ENCODE measurements around the gene NDRG3.
A peak's percentile ranks its signal among the peaks of the same experiment; 100 is the strongest.
"Not testable (repeated sequence)": the region's sequence is repeated elsewhere in the genome, so short reads cannot be mapped to it uniquely, and the experiment has no call there.

Gene NDRG3

DNA sequence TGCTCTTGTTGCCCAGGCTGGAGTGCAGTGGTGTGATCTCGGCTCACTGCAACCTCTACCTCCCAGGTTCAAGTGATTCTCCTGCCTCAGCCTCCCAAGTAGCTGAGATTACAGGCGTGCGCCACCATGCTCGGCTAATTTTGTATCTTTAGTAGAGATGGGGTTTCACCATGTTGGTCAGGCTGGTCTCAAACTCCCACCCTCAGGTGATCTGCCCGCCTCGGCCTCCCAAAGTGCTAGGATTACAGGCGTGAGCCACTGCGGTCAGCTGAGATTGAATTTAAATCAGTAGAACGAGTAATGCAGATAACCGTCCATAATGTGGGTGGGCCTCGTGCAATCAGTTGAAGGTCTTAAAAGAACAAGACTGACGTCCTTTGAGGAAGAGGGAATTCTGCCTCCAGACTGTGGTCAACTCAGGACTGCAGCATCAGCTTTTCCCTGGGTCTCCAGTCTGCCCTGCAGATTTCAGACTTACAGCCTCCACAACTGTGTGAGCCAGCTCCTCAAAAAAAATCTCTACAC lies 107.0 kb downstream of the NDRG3 start:
- not testable (repeated sequence) for DNase-seq

DNA sequence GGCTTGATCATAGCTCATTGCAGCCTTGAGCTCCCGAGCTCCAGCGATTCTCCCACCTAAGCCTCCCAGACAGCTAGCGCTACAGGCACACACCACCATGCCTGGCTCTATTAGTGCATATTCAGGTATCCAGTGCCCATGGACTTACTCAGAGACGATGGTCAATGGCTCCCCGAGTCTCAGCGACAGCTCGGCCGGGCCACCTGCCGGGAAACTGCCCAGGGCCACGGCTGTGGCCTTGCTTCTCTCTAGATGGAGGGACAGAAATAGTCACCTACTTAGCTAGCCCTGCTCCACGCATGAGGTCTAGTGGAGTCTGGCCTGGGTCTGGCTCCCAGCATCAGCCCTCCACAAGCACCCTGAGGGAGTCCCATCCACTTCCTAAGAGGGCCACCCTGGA lies 111.5 kb downstream of the NDRG3 start:
- no peak for DNase-seq

DNA sequence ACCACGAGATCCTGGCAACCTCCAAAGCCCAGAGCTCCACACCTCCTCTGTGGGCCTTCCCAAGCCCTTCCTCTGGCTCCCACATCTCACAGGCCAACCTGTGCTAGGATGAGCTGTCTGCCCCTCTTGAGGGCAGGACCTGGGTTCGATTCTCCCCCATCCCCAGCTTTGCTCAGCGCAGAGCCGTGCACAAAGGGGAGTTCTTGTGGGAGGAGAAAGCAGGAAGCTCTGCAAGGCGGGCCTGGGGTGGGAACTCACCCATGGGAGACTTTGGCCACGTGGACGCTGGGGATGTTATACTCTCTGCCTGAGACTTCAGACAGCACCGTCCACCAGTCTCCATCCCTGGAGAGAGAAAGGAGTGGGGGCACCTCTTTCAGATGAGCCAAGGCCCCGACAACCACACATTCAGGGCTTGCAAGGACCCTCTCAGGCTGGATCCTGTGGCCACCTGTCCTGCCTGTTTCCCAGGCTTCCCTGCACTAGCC lies 112.6 kb downstream of the NDRG3 start:
- DNase-seq: no peak

DNA sequence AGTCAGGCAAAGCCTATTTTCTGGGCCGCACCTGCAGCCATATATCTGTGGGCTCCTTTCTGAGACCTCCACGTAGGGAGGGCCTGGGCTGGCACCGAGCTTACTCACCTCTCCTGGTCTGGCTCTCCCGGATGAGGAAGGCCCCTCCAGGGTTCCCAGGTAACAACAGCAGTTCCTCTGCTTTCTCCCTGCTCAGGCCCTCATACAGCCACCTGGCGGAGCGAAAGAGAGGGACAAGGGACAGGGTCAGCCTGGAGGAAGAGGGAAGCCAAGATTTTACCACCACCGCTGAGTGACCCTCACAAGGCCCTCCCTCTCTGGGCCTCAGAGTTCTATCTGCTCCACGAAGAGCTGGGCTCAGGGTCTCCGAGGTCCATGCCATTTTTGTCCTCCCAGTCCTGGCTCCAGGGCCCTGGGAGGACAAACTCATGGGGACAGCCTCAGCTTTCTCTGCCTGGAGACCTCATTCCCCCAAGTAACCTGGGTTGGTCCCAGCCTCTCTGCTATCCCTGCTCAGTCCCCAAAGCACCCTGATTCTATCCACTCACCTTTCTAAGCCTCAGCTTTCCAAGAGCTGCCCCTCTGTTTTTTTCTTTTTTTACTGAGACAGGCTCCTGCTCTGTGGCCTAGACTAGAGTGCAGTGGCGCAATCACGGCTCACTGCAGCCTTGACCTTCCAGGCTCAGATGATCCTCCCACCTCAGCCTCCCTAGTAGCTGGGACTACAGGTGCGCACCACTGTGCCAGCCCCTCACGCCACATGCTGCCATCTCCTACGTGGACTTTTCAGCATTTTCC lies 113.2 kb downstream of the NDRG3 start:
- DNase-seq: no peak

DNA sequence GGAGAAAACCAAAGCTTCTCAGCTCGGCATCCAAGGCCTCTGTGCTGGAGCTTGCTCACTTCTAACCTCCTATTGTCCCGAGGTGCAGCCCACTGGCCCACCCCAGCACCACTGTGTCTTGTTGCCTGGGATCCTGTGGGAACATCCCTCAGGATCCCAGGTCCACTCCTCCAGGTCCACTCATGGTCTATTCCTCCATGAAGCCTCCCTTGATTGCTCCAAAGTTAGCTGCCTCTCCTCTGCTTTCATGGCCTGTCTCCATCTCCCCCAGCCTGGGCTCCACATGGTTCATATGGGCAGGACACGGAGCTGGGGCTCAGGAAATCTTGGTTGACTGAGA lies 113.8 kb downstream of the NDRG3 start:
- no peak for DNase-seq

DNA sequence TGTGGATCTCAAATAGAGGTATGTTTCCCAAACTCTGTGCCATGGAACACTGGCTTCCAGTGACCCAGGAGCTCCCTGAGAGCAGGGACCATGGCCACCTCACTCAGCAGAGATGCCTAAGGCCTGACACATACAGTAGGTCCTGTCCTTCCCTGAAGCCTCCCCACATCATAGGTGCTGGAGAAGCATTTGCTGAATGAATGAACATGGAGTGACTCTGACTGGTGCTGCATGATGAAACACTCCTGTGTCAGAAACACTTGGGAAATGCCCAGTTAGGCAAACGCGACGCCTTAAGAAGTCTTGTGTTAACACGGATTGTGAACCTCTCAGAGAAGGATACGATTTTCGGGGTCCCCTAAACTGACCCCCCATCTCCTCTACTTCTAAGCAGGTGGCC lies 114.2 kb downstream of the NDRG3 start:
- DNase-seq: no peak

DNA sequence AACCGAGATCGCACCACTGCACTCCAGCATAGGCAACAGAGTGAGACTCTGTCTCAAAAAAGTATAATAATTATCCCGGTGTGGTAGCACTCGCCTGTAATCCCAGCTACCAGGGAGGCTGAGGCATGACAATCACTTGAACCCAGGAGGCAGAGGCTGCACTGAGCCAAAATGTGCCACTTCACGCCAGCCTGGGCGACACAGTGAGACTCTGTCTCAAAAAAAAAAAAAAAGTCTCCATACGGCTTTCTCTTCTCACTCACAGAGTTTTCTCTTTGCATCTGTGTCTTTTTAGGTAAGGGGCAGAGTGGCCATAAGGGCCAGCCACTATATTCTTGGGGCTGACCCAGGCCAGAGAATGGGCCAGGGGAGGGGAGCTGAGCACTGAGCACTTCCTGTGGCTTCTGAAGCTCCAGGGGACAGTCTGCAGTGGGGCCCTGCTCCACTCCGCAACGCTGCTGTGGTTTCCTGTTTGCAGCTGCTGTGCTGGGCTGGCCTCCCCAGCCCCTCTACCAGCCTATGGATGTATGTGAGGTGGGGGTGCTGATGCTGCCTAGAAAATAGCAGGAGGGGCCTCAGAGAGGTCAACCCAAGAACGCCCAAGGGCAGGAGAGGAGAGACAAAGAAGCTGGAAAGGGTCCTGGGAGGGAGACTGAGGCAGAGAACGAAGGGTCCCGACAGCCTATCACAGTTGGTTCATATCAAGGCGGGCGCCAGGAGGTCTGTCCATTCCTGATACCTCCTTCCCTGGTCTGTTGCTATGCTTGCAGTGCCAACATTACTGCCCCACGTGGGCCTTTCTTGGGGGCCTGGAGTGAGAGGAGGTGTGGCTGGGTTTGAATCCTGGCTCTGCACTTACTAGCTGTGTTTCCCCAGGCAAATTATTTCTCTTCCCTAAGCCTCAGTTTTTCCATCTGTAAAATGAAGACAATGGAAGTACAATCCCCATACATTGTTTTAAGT lies 115.9 kb downstream of the NDRG3 start:
- no peak for DNase-seq

DNA sequence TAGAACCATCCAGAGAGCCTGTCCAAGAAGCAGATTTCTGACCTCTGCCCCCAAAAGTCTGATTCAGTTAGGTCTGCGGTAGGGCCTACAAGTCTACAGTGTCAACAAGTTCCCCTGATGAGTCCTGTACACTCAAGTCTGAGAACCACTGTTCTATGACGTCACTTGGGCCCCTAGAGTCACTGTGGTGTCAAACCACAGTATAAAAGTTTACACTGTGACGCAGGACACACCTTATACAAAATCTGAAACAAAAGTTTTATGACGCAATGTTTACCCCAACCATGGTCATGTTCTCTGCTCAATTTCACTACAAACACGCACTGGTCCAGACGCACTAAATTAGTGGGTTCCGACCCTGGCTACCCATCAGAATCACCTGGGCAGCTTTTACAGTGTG lies 117.8 kb downstream of the NDRG3 start:
- DNase-seq: no peak

DNA sequence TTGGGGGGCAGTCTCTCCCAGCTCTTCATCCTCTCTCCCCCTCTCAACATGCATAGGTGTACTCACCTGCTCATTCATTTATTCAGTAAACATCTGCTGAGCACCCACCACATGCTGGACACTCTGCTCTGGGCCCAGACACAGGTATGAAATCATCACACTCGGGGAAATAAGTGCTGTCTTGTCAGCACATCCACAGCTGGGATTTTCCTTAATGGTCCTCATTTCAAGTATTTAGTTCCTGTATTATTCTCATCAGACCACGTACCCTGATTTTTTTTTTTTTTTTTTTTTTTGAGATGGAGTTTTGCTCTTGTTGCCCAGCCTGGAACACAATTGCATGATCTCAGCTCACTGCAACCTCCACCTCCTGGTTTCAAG lies 121.0 kb downstream of the NDRG3 start:
- DNase-seq: no peak

DNA sequence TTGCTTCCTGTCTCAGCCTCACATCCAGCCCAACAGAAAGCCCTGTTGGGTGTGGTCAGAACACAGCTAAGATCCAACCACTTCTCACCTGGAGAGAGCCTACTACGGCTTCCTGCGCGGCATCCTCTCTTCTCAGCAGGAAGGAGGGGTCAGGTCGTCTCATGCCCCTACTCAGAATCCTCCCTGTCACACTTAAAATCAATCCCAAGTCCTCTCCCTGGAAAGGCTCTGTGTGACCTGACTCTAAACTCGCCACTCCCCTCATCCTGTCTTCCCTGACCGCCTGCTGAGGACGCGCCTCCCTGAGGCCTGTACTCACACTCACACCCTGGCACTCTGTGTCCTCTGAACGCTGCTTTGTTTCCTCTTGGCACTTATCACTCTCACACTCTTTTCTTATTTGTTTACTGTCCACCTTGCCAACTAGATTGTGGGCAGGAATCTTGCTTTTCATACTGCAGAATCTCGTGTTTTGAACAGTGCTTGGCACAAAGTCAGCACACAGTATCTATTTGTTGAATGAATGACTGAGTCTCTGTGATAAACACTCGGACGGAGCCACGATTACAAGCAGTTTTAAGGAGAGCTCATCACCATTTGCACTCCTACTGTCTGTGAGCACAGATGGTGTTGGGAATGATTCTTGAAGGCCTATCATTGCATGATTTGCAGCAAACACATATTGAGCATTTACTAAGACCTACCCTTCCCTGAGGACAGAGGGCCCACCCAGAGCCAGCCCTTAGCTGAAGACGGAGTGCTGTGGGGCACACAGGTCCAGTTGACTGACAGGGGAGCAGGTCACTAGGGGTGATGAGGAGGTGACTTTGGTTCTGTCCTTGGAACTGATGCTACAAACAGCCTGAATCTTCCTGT lies 121.6 kb downstream of the NDRG3 start:
- DNase-seq: no peak

DNA sequence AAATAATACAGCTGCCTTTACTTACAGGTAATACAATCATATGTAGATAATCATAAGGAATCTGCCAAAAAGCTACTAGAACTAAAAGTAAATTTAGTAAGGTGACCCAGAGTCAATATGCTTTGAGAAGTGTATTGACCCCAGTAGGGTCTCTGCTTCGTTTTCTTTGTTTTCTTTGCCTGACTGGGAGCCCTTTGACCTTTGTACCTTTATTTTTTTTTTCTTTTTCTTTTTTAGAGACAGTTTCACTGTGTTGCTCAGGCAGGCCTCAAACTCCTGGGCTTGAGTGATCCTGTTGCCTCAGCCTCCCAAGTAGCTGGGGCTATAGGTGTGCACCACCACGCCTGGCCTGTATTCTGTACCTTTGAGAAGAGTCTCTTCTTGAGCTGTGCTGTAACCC lies 122.4 kb downstream of the NDRG3 start:
- DNase-seq: no peak

DNA sequence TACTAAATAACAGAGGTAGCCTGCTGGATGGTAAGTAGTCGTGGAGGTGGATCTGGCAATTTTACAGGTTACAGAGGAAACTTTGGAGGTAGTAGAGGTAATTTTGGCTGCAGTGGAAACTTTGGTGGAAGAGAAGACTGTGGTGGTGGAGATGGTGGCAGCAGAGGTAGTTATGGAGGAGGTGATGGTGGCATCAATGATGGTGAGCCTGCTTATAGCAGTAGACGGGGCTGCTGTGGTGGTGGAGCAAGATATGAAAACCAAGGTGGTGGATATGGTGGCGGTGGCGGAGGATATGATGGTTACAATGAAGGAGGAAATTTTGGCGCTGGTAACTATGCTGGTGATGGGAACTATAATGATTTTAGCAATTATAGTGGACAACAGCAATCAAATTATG lies 125.0 kb downstream of the NDRG3 start:
- DNase-seq: no peak

DNA sequence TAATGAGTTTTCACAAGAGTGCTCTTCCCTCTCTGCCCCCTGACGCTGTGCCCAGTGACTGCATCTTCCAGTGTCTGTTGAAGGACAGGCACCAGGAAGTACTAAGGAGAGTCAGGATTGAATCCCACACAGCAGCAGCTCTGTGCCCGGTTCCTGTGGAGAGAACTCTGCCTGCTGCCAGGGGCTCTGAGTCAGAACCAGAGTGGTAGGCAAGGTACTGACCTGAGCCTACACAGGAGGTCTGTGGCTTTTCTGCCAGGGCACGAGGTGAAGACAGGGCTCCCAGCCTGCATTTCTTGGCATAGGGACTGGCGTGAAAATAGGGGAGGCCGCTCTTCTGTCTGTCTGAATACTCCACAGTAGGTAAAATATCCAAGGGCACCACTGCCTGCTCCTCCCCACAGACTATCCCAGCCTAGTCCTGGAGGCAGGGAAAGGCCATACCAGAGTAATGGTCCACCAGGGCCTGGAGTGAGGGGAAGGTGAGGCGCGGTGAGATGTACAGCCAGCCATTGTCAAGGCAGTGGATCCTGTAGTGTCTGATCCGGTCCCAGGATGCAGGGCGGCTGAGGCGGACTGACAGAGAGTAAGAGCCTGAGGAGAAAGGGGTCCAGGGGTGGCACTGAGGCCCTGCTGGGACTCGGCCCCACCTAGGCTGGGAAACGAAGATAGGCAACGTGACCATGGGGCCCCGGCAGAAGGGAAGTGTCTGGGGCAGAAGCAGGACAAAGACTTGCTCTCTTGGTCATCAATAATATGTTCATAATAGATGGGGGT lies 130.9 kb downstream of the NDRG3 start:
- no peak for DNase-seq

DNA sequence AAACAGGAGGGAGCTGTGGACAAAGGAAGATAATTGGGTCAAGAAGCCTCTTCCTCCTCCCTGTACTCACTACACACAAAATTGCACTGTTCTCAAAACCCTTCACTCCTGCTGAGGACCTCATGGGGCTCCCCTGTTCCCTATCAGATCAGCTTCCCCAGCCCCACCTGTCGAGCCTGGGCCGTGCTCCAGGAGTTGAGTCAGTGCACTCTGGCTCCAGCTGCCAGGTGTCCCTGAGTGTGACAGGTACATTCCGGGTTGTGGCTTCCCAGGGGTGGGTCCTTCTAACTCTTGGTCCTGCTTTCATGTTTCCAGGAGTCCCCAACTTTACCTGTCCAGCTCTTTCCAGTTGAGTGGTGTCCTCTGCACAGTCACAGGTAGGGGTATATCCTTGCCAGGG lies 131.9 kb downstream of the NDRG3 start:
- no peak for DNase-seq

DNA sequence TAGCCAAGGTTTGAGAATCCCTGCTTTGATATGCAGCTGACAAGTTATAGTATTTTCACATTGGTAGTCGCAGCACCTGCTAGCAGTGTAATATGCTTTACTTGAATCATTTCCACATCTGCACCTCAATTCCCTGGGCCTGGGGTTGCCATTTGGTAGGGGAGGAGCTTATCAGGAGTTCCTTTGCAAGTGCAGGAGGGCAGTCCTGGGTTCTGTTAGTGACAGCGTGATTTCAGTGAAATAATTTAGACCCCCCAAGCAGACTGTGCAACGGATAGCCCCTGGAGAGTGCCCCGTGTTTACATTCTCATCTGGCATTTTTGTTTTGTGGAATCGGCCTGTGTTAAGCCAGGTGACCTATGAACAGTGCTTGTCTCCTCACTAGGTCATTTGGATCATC lies 134.3 kb downstream of the NDRG3 start:
- DNase-seq: no peak

DNA sequence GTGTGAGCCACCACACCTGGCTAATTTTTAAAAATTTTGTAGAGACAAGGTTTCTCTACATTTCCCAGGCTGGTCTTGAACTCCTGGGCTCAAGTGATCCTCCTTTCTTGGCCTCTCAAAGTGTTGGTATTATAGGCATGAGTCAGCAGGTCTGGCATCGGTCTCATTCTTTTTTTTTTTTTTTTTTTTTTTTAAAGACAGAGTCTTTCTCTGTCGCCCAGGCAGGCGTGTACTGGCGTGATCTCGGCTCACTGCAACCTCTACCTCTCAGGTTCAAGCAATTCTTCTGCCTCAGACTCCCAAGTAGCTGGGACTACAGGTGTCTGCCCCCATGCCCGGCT lies 137.5 kb downstream of the NDRG3 start:
- DNase-seq: not testable (repeated sequence)

DNA sequence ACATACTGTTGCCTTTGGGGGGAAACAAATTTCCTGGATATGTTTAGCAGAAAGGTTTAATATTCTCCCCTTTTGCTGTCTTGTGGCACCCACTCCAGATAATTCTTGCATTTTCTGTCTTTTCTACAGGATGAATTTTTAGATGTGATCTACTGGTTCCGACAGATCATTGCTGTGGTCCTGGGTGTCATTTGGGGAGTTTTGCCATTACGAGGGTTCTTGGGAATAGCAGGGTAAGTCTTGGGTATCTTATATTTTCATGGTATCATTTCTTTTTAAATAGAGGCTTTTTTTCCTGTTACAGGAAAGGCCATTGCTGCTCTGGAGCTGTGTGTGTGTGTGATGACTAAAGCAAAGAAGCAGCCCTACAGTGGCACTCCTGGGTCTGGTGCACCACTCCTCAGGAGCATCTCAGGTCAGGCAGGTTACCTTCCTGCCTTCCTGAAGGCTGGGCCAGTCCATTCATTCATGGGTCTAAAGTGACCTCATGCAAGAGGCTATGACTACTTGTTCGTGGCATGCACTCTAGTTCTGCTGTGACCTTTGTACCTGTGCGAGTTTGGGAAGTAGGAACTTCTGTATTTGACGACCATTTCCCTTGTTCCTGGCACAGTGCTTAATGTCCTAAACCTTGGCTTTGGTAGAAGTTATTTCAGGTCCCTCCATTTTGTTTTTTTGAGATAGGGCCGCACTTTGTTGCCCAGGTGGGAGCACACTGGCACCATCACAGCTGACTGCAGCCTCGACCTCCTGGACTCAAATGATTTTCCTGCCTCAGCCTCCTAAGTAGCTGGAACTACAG lies 138.1 kb downstream of the NDRG3 start:
- no peak for DNase-seq

DNA sequence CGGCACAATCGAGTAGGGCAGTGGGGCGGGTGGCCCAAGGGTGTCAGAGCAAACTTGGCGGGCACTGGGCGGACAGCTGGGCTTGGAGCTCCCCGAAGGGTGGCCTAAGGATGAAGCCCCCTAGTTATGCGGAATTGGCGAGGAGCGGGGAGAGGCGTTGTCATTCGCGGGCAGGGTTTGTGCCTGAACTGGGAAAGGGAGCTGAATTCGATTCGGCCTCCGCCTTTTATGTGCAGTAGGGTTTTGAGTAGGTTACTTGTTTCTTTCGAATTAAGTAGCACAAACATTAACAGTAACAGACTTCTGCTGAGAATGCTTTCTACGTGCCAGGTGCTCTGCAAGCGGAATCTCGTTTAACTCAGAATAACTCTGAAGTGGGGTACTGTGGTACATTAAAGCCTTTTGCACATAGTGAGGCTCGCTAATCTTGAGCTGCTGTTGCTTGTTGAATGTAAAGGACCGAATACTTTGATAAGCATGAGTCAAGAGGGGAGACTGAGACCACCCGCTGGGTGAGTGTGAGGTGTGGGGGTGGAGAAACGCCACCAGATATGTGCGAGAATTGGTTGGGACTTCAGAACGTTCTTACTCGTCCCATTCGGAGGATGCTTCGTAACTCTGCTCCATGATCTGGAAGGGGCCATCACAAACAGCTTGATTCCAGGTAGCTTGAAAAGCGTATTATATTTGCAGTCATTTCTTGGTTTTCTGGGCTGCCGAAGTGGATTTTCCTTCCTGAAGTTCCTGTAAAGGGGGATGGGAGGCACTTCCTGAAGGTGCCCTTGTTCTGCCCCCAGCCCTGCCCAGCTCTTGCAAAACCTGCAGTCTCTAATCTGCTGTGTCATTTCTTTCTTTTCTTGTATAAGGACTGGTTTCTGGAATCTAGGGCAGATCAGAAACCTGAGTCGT lies 139.5 kb downstream of the NDRG3 start:
- no peak for DNase-seq

DNA sequence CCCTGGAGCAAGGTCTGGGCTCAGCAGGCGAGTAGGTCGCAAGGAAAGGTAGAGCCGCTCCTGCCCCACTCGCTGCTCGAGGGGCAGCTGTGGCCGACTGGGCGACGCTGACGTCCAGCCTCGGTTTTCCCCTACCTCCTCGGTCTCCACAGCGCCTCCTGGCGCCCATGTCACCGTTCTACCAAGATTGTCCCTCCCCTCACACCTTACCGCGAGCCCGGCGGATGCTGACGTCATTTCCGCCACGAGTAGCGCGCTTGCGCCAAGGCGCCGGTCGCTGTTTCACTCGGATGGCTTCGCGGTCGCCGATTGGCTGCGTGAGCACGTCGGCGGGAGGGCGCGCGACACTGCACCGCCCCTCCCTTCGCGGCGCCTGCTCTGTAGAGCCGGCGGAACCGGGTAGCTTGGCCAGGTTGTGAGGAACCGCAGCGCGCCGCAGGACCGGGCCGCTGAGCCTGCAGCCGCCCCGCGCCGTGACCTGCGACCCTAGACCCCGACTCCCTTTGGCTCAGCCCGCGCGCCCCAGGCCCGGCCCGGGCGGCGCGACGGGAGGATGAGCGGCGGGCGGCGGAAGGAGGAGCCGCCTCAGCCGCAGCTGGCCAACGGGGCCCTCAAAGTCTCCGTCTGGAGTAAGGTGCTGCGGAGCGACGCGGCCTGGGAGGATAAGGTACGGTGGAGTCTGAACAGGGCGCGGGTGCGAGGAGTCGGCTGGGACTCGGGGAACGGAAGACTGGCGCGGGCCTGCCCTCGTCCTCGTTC lies 140.3 kb downstream of the NDRG3 start, which contains the start of gene RAB5IF:
Gene RAB5IF (plus strand): TSS at position 381 of the 759 bp plus-strand sequence. CDS start 173 bp downstream, at position 554.
- DNase-seq: peak; percentile 96 to 100
